ENCODE data around the gene SLC15A1. TPM values are rescaled to one million over a fixed set of nuclear protein-coding genes. Genes with fewer than 3 reads are reported as not detected.

SLC15A1 gene
- total RNA-seq, 2 donors from 2014 or later, result 0.53 to 0.81 TPM

DNA sequence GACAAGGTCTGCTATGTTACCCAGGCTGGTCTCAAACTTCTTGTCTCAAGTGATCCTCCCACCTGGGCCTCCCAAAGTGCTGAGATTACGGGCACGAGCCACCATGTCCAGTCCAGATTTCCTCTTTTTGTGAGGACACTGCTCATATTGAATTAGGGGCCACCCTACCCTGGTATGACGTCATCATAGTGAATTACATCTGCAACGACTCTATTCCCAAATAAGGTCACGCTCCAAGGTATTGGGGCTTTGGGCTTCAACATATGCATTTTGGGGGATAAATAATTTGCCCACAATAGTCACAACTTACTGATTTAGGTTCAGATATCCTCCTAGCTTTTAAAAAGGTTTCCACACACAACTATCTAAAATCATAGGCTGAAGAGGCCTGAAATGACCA, 9.5 kb downstream of the SLC15A1 start:
- Histone ChIP-seq H3K9ac (ENCODE audit: extremely low read depth, low read length, poor library complexity, severe bottlenecking) (no peak overlapping the region), H3K9me3 (ENCODE audit: control insufficient read depth, low read length) (peaks cover 9% of the 10 kb centered on the region), H3K4me3 (ENCODE audit: low read length) (no peak overlapping the region), H3K27ac (ENCODE audit: low read depth, low read length) (no peak overlapping the region), H3K36me3 (ENCODE audit: control insufficient read depth, insufficient read depth, low read length) (no peaks in the 10 kb centered on the region), H3K4me1 (ENCODE audit: control insufficient read depth, insufficient read depth, low read length) (no peaks in the 10 kb centered on the region), H3K27me3 (ENCODE audit: control insufficient read depth, insufficient read depth, low read length, poor library complexity, severe bottlenecking) (no peaks in the 10 kb centered on the region)
- no peak overlapping the region for H3K4me3 Mint-ChIP-seq
- H3K9me3 Mint-ChIP-seq, result peaks cover 27% of the 10 kb centered on the region
- no peaks in the 10 kb centered on the region for H3K27me3 Mint-ChIP-seq (ENCODE audit: insufficient read depth)
- no peak for DNase-seq
- TF ChIP-seq, protein P1, sequence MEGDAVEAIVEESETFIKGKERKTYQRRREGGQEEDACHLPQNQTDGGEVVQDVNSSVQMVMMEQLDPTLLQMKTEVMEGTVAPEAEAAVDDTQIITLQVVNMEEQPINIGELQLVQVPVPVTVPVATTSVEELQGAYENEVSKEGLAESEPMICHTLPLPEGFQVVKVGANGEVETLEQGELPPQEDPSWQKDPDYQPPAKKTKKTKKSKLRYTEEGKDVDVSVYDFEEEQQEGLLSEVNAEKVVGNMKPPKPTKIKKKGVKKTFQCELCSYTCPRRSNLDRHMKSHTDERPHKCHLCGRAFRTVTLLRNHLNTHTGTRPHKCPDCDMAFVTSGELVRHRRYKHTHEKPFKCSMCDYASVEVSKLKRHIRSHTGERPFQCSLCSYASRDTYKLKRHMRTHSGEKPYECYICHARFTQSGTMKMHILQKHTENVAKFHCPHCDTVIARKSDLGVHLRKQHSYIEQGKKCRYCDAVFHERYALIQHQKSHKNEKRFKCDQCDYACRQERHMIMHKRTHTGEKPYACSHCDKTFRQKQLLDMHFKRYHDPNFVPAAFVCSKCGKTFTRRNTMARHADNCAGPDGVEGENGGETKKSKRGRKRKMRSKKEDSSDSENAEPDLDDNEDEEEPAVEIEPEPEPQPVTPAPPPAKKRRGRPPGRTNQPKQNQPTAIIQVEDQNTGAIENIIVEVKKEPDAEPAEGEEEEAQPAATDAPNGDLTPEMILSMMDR (conservative IDR thresholded peaks at IDR 0.05), result no peak
- no peak overlapping the region for H3K27ac Mint-ChIP-seq
- H3K4me1 Mint-ChIP-seq, result peaks cover 2% of the 10 kb centered on the region
- no peaks in the 10 kb centered on the region for H3K36me3 Mint-ChIP-seq (ENCODE audit: low read depth)
- 88 to 94% methylated on average over 5 of the region's 5 CpGs for WGBS, 2 experiments (ENCODE audit: insufficient coverage in 1 of 2, insufficient read length in 1 of 2)

DNA sequence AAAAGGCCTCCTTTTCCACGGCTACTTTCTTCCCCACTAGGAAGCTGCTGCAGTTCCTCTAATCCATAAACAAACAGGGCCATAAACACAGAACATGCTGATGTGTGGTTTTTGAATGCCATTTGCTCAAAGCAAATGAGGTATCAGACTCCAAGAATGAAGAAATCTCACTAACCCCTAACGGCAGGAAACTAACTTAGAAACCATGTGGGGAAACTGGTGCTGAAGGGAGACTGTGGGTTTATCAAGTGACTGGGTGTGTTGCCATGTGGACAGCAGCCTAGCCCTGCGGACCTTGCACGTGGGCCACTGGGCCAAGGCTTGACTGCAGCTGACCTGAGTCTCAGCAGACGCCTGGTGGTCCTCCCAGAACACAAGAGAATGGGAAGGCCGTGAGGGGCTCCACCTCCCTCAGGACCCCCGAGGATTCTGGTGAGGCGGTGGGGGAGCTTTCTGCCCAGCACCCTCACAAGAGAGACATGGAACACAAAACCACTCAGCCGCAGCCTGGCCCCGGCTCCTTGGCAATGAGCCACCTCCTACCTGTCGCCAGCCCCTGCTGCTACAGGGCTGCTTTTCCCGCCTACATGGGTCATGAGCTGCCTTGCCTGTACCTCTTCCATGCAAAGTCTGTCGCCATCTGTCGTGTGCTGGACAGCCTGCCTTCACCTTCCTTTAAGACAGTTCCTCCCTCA, 10.6 kb downstream of the SLC15A1 start:
- Mint-ChIP-seq H3K9me3 (peaks cover 34% of the 10 kb centered on the region), H3K36me3 (ENCODE audit: low read depth) (no peaks in the 10 kb centered on the region), H3K27ac (no peak overlapping the region), H3K4me3 (no peak overlapping the region), H3K27me3 (ENCODE audit: insufficient read depth) (no peaks in the 10 kb centered on the region), H3K4me1 (peaks cover 2% of the 10 kb centered on the region)
- H3K4me3 ChIP-seq (ENCODE audit: low read length), result no peak overlapping the region
- 96 to 98% methylated on average over 7 to 14 of the region's 14 CpGs for WGBS, 2 experiments (ENCODE audit: insufficient coverage in 1 of 2, insufficient read length in 1 of 2)
- no peak overlapping the region for H3K27ac ChIP-seq (ENCODE audit: low read depth, low read length)
- H3K27me3 ChIP-seq (ENCODE audit: control insufficient read depth, insufficient read depth, low read length, poor library complexity, severe bottlenecking), result no peaks in the 10 kb centered on the region
- DNase-seq, result no peak
- TF ChIP-seq, protein P1 (conservative IDR thresholded peaks at IDR 0.05), result no peak
- no peak overlapping the region for H3K9ac ChIP-seq (ENCODE audit: extremely low read depth, low read length, poor library complexity, severe bottlenecking)
- H3K9me3 ChIP-seq (ENCODE audit: control insufficient read depth, low read length), result peaks cover 9% of the 10 kb centered on the region
- no peaks in the 10 kb centered on the region for H3K36me3 ChIP-seq (ENCODE audit: control insufficient read depth, insufficient read depth, low read length)
- H3K4me1 ChIP-seq (ENCODE audit: control insufficient read depth, insufficient read depth, low read length), result no peaks in the 10 kb centered on the region

DNA sequence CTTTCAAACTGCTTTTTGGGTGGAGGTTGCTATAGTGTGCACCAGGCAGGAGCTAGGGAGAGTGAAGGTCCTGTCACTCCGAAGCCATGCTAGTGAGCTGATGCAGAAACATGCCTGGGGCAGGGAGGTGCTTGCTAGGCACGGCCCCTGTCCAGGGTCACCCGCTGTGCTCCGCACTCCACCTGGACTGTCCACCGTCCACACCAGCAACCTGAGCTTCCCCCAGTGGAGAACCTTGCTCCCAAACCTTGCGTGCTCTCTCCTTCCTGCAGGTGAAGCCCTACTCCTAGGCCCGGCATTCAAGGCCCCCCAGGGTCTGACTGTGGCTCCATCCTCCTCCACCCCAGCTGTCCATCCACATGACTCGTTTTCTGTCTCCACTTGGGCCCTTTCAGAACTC, 12.3 kb downstream of the SLC15A1 start:
- Mint-ChIP-seq H3K4me3 (no peak overlapping the region), H3K9me3 (peaks cover 35% of the 10 kb centered on the region), H3K27ac (no peak overlapping the region), H3K36me3 (ENCODE audit: low read depth) (no peaks in the 10 kb centered on the region), H3K27me3 (ENCODE audit: insufficient read depth) (no peaks in the 10 kb centered on the region), H3K4me1 (peaks cover 2% of the 10 kb centered on the region)
- TF ChIP-seq, protein P1 (conservative IDR thresholded peaks at IDR 0.05), result no peak
- no peak for DNase-seq
- H3K27ac ChIP-seq (ENCODE audit: low read depth, low read length), result no peak overlapping the region
- H3K36me3 ChIP-seq (ENCODE audit: control insufficient read depth, insufficient read depth, low read length), result no peaks in the 10 kb centered on the region
- no peak overlapping the region for H3K4me3 ChIP-seq (ENCODE audit: low read length)
- H3K4me1 ChIP-seq (ENCODE audit: control insufficient read depth, insufficient read depth, low read length), result no peaks in the 10 kb centered on the region
- H3K9ac ChIP-seq (ENCODE audit: extremely low read depth, low read length, poor library complexity, severe bottlenecking), result no peak overlapping the region
- no peaks in the 10 kb centered on the region for H3K27me3 ChIP-seq (ENCODE audit: control insufficient read depth, insufficient read depth, low read length, poor library complexity, severe bottlenecking)
- 92 to 93% methylated on average over 7 to 8 of the region's 8 CpGs for WGBS, 2 experiments (ENCODE audit: insufficient coverage in 1 of 2, insufficient read length in 1 of 2)
- H3K9me3 ChIP-seq (ENCODE audit: control insufficient read depth, low read length), result peaks cover 9% of the 10 kb centered on the region
